ENCODE measurements around the gene TENM4. TPM values are rescaled to one million over a fixed set of nuclear protein-coding genes. Genes with fewer than 3 reads are reported as not detected.
A peak's percentile ranks its signal among the peaks of the same experiment; 100 is the strongest.

Gene TENM4
- total RNA-seq, 4 donors from 2014 or later = 1.1 to 2.7 (median 2.0) TPM

GRCh38 chr11:78720281-78720989 is 720.4 kb downstream of the TENM4 start:
- no peak for DNase-seq
- Histone ChIP-seq H3K4me1 (no peaks in the 10 kb centered on the region), H3K4me3 (no peak overlapping the region), H3K9me3 (no peaks in the 10 kb centered on the region), H3K36me3 (no peaks in the 10 kb centered on the region), H3K27me3 (no peaks in the 10 kb centered on the region), H3K27ac (no peak overlapping the region)
- no peak for TF ChIP-seq POLR2A (IDR thresholded peaks at IDR 0.05)
- TF ChIP-seq, protein P1, sequence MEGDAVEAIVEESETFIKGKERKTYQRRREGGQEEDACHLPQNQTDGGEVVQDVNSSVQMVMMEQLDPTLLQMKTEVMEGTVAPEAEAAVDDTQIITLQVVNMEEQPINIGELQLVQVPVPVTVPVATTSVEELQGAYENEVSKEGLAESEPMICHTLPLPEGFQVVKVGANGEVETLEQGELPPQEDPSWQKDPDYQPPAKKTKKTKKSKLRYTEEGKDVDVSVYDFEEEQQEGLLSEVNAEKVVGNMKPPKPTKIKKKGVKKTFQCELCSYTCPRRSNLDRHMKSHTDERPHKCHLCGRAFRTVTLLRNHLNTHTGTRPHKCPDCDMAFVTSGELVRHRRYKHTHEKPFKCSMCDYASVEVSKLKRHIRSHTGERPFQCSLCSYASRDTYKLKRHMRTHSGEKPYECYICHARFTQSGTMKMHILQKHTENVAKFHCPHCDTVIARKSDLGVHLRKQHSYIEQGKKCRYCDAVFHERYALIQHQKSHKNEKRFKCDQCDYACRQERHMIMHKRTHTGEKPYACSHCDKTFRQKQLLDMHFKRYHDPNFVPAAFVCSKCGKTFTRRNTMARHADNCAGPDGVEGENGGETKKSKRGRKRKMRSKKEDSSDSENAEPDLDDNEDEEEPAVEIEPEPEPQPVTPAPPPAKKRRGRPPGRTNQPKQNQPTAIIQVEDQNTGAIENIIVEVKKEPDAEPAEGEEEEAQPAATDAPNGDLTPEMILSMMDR (IDR thresholded peaks at IDR 0.05) = no peak

- no peaks in the 10 kb centered on the region for H3K27me3 ChIP-seq
Observed at GRCh38 chr11:78717041-78717440, 723.8 kb downstream of the TENM4 start.

DNA sequence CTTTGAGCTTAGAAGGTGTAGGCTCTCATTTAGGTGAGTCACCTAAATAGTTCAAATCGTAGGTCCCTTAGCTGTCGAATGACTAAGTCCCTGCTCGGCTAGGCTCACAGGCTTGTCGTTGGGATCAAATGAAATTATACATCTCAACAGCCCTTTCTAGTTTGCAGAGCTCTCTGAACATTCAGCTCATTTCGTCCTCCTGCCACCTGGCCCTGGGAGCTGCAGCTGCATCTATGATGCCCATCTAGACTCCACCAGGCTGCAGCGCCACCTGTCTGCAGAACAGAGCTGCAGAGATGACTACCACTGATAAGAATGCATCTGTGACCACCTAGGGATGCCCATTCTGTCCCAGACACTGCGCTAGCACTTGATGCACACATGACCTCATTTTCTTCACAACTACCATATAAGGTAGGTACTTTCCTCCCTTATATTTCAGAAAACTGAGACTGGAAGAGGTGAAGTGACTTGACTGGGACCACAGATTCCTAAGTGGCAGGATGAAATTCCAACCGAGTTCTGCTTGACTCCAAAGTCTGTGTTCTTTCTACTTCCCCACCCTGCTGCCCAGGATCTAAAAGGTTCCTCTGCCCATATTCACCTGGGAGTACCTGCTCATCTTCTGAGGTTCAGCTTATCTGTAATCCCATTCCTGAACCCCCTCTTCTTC is 725.1 kb downstream of the TENM4 start:
- Histone ChIP-seq H3K4me3 (no peak overlapping the region), H3K27me3 (no peaks in the 10 kb centered on the region), H3K9me3 (no peaks in the 10 kb centered on the region), H3K27ac (no peak overlapping the region), H3K4me1 (no peaks in the 10 kb centered on the region), H3K36me3 (no peaks in the 10 kb centered on the region)
- TF ChIP-seq, protein P1 (IDR thresholded peaks at IDR 0.05) = peak in 4 of 6 experiments; percentile 35 to 65 (median 60)
- TF ChIP-seq POLR2A (IDR thresholded peaks at IDR 0.05) = no peak
- peak in 2 of 3 donors; percentile 61 to 64 for DNase-seq

More at GRCh38 chr11:78717041-78717440, 723.8 kb downstream of the TENM4 start:
- H3K4me3 ChIP-seq = no peak overlapping the region
- H3K27ac ChIP-seq = no peak overlapping the region
- H3K4me1 ChIP-seq = no peaks in the 10 kb centered on the region
- no peaks in the 10 kb centered on the region for H3K36me3 ChIP-seq
- DNase-seq = no peak
- TF ChIP-seq, protein P1 (IDR thresholded peaks at IDR 0.05) = no peak
- no peak for TF ChIP-seq POLR2A (IDR thresholded peaks at IDR 0.05)
- no peaks in the 10 kb centered on the region for H3K9me3 ChIP-seq

DNA sequence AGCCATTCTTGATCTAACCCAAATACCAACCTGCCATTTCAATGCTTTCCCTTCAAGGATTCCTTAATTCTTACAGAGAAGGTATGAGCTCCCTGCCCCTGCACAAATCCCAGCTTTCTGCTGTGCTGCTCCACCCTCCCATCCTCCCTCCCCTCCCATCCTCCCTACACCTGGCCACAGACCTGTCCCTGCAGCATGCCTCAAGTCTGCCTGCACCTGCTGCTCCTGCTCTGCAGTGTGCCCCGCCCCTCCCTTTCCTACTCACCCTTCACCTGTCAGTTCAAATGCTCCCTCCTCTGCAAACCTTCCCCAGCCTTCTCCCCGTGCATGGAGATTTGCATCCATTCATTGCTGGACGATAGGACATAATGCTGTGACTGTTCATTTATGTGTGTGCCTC is 726.3 kb downstream of the TENM4 start:
- Histone ChIP-seq H3K27ac (no peak overlapping the region), H3K27me3 (no peaks in the 10 kb centered on the region), H3K36me3 (no peaks in the 10 kb centered on the region), H3K4me3 (no peak overlapping the region), H3K4me1 (no peaks in the 10 kb centered on the region), H3K9me3 (no peaks in the 10 kb centered on the region)
- TF ChIP-seq, protein P1 (IDR thresholded peaks at IDR 0.05) = no peak
- TF ChIP-seq POLR2A (IDR thresholded peaks at IDR 0.05) = no peak
- DNase-seq = no peak

DNA sequence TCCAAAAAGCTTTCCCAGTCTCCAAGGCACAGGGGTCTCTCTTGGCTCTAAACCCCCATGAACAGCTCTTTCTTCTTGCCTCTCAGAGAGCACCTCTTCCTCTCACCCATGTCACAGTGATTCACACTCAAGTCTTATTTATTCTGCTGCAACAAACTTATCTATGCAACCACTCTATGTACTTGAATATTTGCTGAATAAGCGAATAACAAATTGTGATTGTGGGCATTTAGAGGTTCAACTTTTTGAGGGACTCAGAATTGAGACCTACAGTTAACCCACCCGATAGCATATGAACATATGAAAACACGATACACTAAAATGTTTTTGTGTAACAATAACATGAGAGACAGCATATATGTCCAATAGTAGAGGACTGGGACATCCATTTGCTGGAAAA is 729.1 kb downstream of the TENM4 start:
- no peak for TF ChIP-seq POLR2A (IDR thresholded peaks at IDR 0.05)
- TF ChIP-seq, protein P1 (IDR thresholded peaks at IDR 0.05) = no peak
- Histone ChIP-seq H3K36me3 (no peaks in the 10 kb centered on the region), H3K4me3 (no peak overlapping the region), H3K27me3 (no peaks in the 10 kb centered on the region), H3K9me3 (no peaks in the 10 kb centered on the region), H3K27ac (no peak overlapping the region), H3K4me1 (no peaks in the 10 kb centered on the region)
- DNase-seq = no peak

All from Peyer's patch (tissue), 4 donors.